ENCODE results near the gene CALD1. TPM values are rescaled to one million over a fixed set of nuclear protein-coding genes. Genes with fewer than 3 reads are reported as not detected.

CALD1 gene
- polyA plus RNA-seq, 1 donor = 191 TPM

DNA sequence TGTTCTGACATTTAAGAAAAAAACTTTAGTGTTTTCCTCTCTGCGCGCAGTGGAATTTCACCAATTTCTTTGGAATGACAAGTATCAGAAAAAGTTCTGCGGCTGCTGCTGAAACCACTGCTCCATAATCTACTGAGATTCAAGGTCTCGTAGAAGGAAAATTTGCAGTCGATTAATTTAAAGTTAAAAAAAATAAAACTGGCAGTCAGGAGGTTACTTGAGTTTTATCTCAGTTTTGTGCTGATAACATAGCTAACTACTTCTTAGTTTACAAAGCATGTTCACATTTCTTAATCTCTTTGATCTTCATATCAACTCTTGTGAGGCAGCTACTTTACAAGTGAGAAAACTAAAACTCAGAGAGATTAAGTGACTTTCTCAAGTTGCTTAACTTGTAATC, 18.2 kb upstream of the CALD1 start:
- H3K36me3 ChIP-seq (ENCODE audit: control insufficient read depth, insufficient read depth, low read length) = no peaks in the 10 kb centered on the region
- no CpG with 5 or more reads among the region's 5 CpGs for WGBS (ENCODE audit: insufficient coverage, low lambda C conversion rate)
- no peaks in the 10 kb centered on the region for H3K4me1 ChIP-seq (ENCODE audit: control insufficient read depth, insufficient read depth, low read length)
- H3K9me3 ChIP-seq (ENCODE audit: control insufficient read depth, low read depth, low read length) = no peaks in the 10 kb centered on the region
- no peak overlapping the region for H3K4me3 ChIP-seq (ENCODE audit: low read length)
- H3K27ac ChIP-seq (ENCODE audit: low read length) = no peak overlapping the region
- DNase-seq = no peak
- no peaks in the 10 kb centered on the region for H3K27me3 ChIP-seq (ENCODE audit: control insufficient read depth, insufficient read depth, low read length)

DNA sequence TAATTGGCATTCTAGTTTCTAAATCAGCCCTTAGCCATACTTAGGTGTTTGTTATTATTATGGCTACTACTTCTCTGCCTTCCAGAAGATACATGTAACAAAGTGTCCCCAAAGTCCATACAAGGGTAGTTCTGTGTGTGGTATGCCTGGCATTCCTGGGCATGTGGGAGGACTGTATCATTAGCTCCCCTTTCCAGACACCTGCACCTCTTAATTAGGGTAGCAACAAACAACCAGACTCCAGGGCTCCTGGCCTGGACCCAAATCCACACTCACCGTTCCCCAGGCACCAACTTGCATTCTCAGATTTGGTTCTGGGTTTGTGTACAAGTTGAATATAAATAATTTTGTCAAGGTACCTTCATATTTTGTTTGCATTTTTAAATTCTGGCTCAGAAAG, 15.5 kb upstream of the CALD1 start:
- no peaks in the 10 kb centered on the region for H3K27me3 ChIP-seq (ENCODE audit: control insufficient read depth, insufficient read depth, low read length)
- H3K4me1 ChIP-seq (ENCODE audit: control insufficient read depth, insufficient read depth, low read length) = no peaks in the 10 kb centered on the region
- H3K4me3 ChIP-seq (ENCODE audit: low read length) = no peak overlapping the region
- H3K9me3 ChIP-seq (ENCODE audit: control insufficient read depth, low read depth, low read length) = no peaks in the 10 kb centered on the region
- WGBS (ENCODE audit: insufficient coverage, low lambda C conversion rate) = no CpG with 5 or more reads among the region's 1 CpG
- no peak overlapping the region for H3K27ac ChIP-seq (ENCODE audit: low read length)
- no peaks in the 10 kb centered on the region for H3K36me3 ChIP-seq (ENCODE audit: control insufficient read depth, insufficient read depth, low read length)
- DNase-seq = no peak

DNA sequence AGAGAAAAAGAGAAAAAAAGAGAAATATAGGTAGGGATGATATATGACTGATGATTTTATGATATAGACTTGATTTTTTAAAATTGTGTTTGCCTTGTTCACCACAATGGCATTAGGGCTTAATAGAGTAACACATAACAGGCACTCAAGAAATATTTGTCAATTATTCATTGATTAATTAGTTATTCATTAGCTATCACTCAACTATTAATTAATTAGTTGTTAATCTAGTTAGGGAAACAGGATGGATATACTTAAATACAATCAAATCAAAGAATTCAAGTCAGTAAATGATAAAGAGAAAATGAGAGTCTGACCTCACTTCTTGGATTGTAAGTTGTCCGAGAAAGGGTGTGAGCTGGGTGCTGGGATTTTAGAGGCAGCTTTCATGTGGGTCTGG, 15.1 kb upstream of the CALD1 start:
- H3K4me1 ChIP-seq (ENCODE audit: control insufficient read depth, insufficient read depth, low read length) = no peaks in the 10 kb centered on the region
- DNase-seq = no peak
- H3K27me3 ChIP-seq (ENCODE audit: control insufficient read depth, insufficient read depth, low read length) = no peaks in the 10 kb centered on the region
- no CpG with 5 or more reads among the region's 1 CpG for WGBS (ENCODE audit: insufficient coverage, low lambda C conversion rate)
- no peaks in the 10 kb centered on the region for H3K36me3 ChIP-seq (ENCODE audit: control insufficient read depth, insufficient read depth, low read length)
- H3K4me3 ChIP-seq (ENCODE audit: low read length) = no peak overlapping the region
- H3K27ac ChIP-seq (ENCODE audit: low read length) = no peak overlapping the region
- H3K9me3 ChIP-seq (ENCODE audit: control insufficient read depth, low read depth, low read length) = no peaks in the 10 kb centered on the region

DNA sequence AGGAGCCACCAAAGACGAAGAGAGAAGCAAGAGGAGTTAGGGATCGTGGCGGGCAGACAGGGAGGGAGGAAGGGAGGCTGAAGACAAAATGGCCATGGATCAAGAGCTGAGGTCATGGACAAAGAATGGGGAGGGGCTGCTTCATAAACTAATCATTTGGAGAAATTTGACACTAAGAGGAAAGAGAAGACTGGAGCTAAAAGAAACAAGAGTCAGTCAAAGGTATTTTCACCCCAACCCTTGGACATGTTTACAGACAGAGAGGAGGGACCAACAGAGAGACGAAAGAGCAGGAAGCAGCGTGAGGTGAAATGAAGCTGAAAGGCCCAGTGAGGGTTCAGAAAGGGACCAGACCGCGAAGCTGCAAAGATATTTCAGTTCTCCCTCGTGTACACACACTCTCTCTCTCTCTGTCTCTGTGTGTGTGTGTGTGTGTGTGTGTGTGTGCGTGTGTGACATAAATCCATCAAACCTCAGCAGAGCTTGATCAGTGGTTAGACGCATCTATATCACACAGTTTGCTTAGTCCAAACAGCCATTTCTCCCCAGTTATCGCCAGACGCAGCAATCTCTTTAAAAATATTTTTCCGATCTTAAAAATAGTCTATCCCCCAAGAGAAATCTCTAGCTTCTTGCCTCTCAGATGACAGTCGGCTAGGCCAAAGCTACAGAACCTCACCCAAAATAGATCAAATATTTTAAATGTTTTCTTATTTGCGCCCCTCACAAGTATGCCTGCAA, 12.5 kb upstream of the CALD1 start:
- H3K27me3 ChIP-seq (ENCODE audit: control insufficient read depth, insufficient read depth, low read length) = no peaks in the 10 kb centered on the region
- peak in 1 of 2 donors; percentile 17 for DNase-seq
- WGBS (ENCODE audit: insufficient coverage, low lambda C conversion rate) = no CpG with 5 or more reads among the region's 15 CpGs
- H3K36me3 ChIP-seq (ENCODE audit: control insufficient read depth, insufficient read depth, low read length) = no peaks in the 10 kb centered on the region
- H3K27ac ChIP-seq (ENCODE audit: low read length) = no peak overlapping the region
- no peak overlapping the region for H3K4me3 ChIP-seq (ENCODE audit: low read length)
- no peaks in the 10 kb centered on the region for H3K9me3 ChIP-seq (ENCODE audit: control insufficient read depth, low read depth, low read length)
- H3K4me1 ChIP-seq (ENCODE audit: control insufficient read depth, insufficient read depth, low read length) = no peaks in the 10 kb centered on the region

DNA sequence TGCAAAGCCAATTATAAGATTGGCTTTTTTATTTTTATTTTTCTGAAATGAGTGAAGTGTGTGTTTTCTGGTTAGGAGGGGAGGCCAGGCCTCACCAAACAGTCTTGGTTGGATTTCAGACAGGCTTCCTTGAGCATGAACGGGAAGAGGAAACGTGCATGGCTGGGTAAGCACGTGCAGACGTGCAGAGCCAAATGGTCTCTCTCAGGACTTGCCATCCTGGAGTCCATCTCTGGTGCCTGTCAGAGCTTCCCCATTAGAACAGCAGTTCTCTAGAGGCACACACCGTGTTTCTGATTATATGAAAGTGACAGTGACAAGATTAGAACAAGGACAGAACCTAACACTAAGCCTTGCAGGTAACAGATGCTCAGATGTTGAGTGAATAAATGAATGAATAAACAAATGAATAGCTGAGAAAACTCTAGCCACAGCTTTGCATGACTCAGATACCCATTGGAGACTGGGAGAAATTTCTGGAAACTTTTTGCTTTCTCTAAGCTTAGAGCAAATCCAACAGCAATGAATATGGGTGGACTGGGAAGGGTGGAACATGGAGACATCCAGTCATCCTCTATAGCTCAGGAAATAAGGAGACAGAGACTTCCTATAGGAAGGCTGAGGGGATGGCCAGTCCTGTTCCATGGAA, 11.8 kb upstream of the CALD1 start:
- no peak for DNase-seq
- no peaks in the 10 kb centered on the region for H3K36me3 ChIP-seq (ENCODE audit: control insufficient read depth, insufficient read depth, low read length)
- H3K27me3 ChIP-seq (ENCODE audit: control insufficient read depth, insufficient read depth, low read length) = no peaks in the 10 kb centered on the region
- no peak overlapping the region for H3K4me3 ChIP-seq (ENCODE audit: low read length)
- H3K4me1 ChIP-seq (ENCODE audit: control insufficient read depth, insufficient read depth, low read length) = no peaks in the 10 kb centered on the region
- no peaks in the 10 kb centered on the region for H3K9me3 ChIP-seq (ENCODE audit: control insufficient read depth, low read depth, low read length)
- no CpG with 5 or more reads among the region's 5 CpGs for WGBS (ENCODE audit: insufficient coverage, low lambda C conversion rate)
- H3K27ac ChIP-seq (ENCODE audit: low read length) = no peak overlapping the region

DNA sequence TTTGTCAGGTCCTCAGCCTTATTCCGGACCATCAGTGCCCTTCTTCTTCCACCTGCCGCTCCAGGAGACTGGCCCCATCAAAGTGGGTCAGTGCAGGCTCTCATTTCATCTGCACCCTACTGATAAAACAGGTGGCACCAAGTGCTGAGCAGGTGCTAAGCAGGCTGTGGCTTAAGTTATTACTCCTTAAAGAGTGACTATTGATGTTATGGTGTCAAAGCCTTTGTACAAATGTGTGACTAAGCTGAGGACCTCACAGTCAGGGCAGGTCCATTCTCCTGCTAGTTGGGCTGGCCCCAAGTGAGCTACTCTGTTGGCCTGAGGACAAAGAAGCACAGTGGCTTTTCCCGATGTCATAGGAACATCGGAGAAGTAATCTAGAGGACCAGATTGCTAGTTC, 11.2 kb upstream of the CALD1 start:
- H3K27me3 ChIP-seq (ENCODE audit: control insufficient read depth, insufficient read depth, low read length) = no peaks in the 10 kb centered on the region
- no peak overlapping the region for H3K4me3 ChIP-seq (ENCODE audit: low read length)
- no peaks in the 10 kb centered on the region for H3K9me3 ChIP-seq (ENCODE audit: control insufficient read depth, low read depth, low read length)
- no peak overlapping the region for H3K27ac ChIP-seq (ENCODE audit: low read length)
- 100% methylated on average over 1 of the region's 4 CpGs for WGBS (ENCODE audit: insufficient coverage, low lambda C conversion rate)
- no peaks in the 10 kb centered on the region for H3K36me3 ChIP-seq (ENCODE audit: control insufficient read depth, insufficient read depth, low read length)
- DNase-seq = no peak
- no peaks in the 10 kb centered on the region for H3K4me1 ChIP-seq (ENCODE audit: control insufficient read depth, insufficient read depth, low read length)

DNA sequence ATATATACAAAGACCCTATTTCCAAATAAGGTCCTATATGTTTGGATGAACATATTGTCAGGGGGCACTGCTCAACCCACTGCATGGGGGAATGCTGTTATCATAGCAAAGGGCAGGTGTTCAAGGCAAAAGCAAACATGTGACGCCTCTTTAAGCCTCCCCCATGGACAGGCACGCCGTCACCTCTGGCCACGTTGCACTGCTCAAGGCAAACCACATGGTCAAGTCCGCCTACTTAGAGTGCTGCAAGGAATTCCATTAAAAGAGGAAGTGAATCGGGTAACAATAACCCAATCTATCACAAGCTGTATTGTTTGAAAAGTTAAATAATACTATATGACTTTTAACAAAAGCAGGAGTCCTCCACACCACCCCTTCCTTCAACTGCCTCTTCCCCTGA, 8.8 kb upstream of the CALD1 start:
- H3K36me3 ChIP-seq (ENCODE audit: control insufficient read depth, insufficient read depth, low read length) = no peaks in the 10 kb centered on the region
- no CpG with 5 or more reads among the region's 6 CpGs for whole genome bisulfite sequencing (ENCODE audit: insufficient coverage, low lambda C conversion rate)
- no peak overlapping the region for H3K27ac ChIP-seq (ENCODE audit: low read length)
- no peak for DNase-seq
- H3K4me1 ChIP-seq (ENCODE audit: control insufficient read depth, insufficient read depth, low read length) = no peaks in the 10 kb centered on the region
- no peaks in the 10 kb centered on the region for H3K27me3 ChIP-seq (ENCODE audit: control insufficient read depth, insufficient read depth, low read length)
- H3K4me3 ChIP-seq (ENCODE audit: low read length) = no peak overlapping the region
- H3K9me3 ChIP-seq (ENCODE audit: control insufficient read depth, low read depth, low read length) = no peaks in the 10 kb centered on the region

DNA sequence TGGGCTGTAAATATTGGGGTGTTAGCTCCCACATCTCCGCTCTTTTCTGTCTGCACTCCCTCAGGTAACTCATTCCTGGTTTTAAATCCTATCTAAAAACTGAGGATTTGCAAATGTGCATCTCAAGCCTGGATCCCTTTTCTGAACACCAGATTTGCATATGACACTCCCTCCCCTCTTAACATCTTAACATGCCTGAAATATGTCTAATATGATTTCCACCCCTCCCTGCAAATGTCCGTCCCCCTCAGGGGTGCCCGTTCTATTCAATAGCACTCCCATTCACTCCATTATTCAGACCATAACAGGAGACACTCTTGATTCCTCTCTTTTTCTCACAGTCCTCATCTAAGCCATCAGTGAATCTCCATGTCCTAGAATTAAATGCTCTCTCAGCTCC, 8.3 kb upstream of the CALD1 start:
- Histone ChIP-seq H3K9me3 (ENCODE audit: control insufficient read depth, low read depth, low read length) (no peaks in the 10 kb centered on the region), H3K27me3 (ENCODE audit: control insufficient read depth, insufficient read depth, low read length) (no peaks in the 10 kb centered on the region), H3K27ac (ENCODE audit: low read length) (no peak overlapping the region), H3K4me3 (ENCODE audit: low read length) (no peak overlapping the region), H3K36me3 (ENCODE audit: control insufficient read depth, insufficient read depth, low read length) (no peaks in the 10 kb centered on the region), H3K4me1 (ENCODE audit: control insufficient read depth, insufficient read depth, low read length) (no peaks in the 10 kb centered on the region)
- no peak for DNase-seq
- 100% methylated on average over 1 of the region's 3 CpGs for WGBS (ENCODE audit: insufficient coverage, low lambda C conversion rate)

DNA sequence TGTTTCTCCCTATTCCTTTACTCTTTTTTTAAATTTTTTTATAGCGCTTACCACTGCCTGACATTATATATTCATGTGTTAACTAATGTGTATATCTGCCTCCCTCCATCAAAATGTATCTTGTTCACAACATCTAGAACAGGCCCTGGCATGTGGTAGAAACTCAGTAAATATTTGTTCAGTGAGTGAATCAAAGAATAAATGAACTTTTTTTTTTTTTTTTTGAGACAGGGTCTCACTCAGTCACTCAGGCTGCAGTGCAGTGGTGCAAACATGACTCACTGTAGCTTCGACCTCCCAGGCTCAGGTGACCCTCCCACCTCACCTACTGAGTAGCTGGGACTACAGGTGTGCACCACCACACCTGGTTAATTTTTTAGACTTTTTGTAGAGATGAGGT, 7.5 kb upstream of the CALD1 start:
- H3K9me3 ChIP-seq (ENCODE audit: control insufficient read depth, low read depth, low read length) = no peaks in the 10 kb centered on the region
- H3K27ac ChIP-seq (ENCODE audit: low read length) = no peak overlapping the region
- no peaks in the 10 kb centered on the region for H3K27me3 ChIP-seq (ENCODE audit: control insufficient read depth, insufficient read depth, low read length)
- DNase-seq = no peak
- no peaks in the 10 kb centered on the region for H3K36me3 ChIP-seq (ENCODE audit: control insufficient read depth, insufficient read depth, low read length)
- H3K4me1 ChIP-seq (ENCODE audit: control insufficient read depth, insufficient read depth, low read length) = no peaks in the 10 kb centered on the region
- WGBS (ENCODE audit: insufficient coverage, low lambda C conversion rate) = 100% methylated on average over 1 of the region's 2 CpGs
- H3K4me3 ChIP-seq (ENCODE audit: low read length) = no peak overlapping the region

DNA sequence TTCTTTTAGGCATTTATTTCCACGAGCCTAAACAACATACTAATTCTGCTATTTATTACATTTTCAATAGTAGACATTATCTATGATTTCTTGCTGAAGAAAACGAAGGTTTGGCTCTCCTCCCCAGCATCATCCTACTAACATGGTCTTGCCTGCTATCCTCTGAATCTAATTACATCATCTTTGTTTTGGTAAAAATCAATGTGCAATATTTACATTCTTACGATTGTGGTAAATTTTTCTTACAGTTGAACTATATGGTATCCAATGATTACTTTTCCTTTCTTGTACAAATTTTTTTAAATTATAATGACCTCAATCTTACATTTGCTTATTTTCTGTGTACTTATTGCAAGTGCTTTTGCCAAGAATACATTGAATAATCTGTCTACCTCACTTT, 7.0 kb upstream of the CALD1 start:
- no peak overlapping the region for H3K4me3 ChIP-seq (ENCODE audit: low read length)
- WGBS (ENCODE audit: insufficient coverage, low lambda C conversion rate) = no CpG with 5 or more reads among the region's 3 CpGs

DNA sequence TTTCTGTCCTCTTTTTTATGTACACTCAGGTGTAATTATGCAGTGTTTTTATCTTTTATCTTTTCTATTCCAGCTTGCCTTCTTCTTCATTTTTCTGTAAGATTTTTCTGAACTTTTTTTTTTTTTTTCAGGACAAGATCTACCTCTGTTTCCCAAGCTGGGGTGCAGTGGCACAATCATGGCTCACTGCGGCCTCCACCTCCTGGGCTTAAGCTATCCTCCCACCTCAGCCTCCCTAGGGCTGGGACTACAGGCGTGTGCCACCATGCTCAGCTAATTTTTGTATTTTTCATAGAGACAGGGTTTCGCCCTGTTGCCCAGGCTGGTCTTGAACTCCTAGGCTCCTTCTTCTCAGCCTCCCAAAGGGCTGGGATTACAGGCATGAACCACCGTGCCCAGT, 6.3 kb upstream of the CALD1 start:
- no peak for DNase-seq
- no peaks in the 10 kb centered on the region for H3K9me3 ChIP-seq (ENCODE audit: control insufficient read depth, low read depth, low read length)
- no peaks in the 10 kb centered on the region for H3K36me3 ChIP-seq (ENCODE audit: control insufficient read depth, insufficient read depth, low read length)
- H3K4me1 ChIP-seq (ENCODE audit: control insufficient read depth, insufficient read depth, low read length) = no peaks in the 10 kb centered on the region
- H3K27ac ChIP-seq (ENCODE audit: low read length) = no peak overlapping the region
- H3K27me3 ChIP-seq (ENCODE audit: control insufficient read depth, insufficient read depth, low read length) = no peaks in the 10 kb centered on the region
- WGBS (ENCODE audit: insufficient coverage, low lambda C conversion rate) = no CpG with 5 or more reads among the region's 4 CpGs
- H3K4me3 ChIP-seq (ENCODE audit: low read length) = no peak overlapping the region

More for the DNA sequence above, 7.0 kb upstream of the CALD1 start:
- H3K27ac ChIP-seq (ENCODE audit: low read length) = no peak overlapping the region
- H3K9me3 ChIP-seq (ENCODE audit: control insufficient read depth, low read depth, low read length) = no peaks in the 10 kb centered on the region
- DNase-seq = no peak
- no peaks in the 10 kb centered on the region for H3K36me3 ChIP-seq (ENCODE audit: control insufficient read depth, insufficient read depth, low read length)
- H3K4me1 ChIP-seq (ENCODE audit: control insufficient read depth, insufficient read depth, low read length) = no peaks in the 10 kb centered on the region
- no peaks in the 10 kb centered on the region for H3K27me3 ChIP-seq (ENCODE audit: control insufficient read depth, insufficient read depth, low read length)

Measured in large intestine (tissue), 3 donors.